Central memory CD8-positive, alpha-beta T cell (primary cell): ENCODE data around the gene PDGFRB.

Source experiments
- ATAC-seq: fragments of 150-1000 bp; cut with Tn5 transposase; replicated peaks from 2 replicates; pipeline ENCODE4 v1.10.0; 2022; ENCODE audit warnings: mild to moderate bottlenecking, moderate FRiP score, moderate number of reproducible peaks; ENCODE audit not compliant: poor library complexity, severe bottlenecking; ENCODE audit errors: extremely low read depth
- DNase-seq, 2 donors: peaks; one replicate each; pipeline ENCODE4 v3.0.0; 2021; ENCODE audit warnings: low spot score in 2 of 2
- H3K27ac Mint-ChIP-seq: one replicate; pipeline ENCODE4 v1.8.0; 2022; ENCODE audit warnings: low read depth, mild to moderate bottlenecking, moderate library complexity, mixed read lengths
- H3K27me3 Mint-ChIP-seq: one replicate; pipeline ENCODE4 v1.8.0; 2022; ENCODE audit warnings: mixed read lengths
- H3K36me3 Mint-ChIP-seq: one replicate; pipeline ENCODE4 v1.8.0; 2022; ENCODE audit warnings: mild to moderate bottlenecking, moderate library complexity, mixed read lengths; ENCODE audit not compliant: insufficient read depth
- H3K4me1 Mint-ChIP-seq: one replicate; pipeline ENCODE4 v1.8.0; 2022; ENCODE audit warnings: mixed read lengths
- H3K4me3 Mint-ChIP-seq: one replicate; pipeline ENCODE4 v1.8.0; 2022; ENCODE audit warnings: mild to moderate bottlenecking, moderate library complexity, mixed read lengths
- H3K9me3 Mint-ChIP-seq: one replicate; pipeline ENCODE4 v1.8.0; 2022; ENCODE audit warnings: mixed read lengths

Gene PDGFRB

DNA sequence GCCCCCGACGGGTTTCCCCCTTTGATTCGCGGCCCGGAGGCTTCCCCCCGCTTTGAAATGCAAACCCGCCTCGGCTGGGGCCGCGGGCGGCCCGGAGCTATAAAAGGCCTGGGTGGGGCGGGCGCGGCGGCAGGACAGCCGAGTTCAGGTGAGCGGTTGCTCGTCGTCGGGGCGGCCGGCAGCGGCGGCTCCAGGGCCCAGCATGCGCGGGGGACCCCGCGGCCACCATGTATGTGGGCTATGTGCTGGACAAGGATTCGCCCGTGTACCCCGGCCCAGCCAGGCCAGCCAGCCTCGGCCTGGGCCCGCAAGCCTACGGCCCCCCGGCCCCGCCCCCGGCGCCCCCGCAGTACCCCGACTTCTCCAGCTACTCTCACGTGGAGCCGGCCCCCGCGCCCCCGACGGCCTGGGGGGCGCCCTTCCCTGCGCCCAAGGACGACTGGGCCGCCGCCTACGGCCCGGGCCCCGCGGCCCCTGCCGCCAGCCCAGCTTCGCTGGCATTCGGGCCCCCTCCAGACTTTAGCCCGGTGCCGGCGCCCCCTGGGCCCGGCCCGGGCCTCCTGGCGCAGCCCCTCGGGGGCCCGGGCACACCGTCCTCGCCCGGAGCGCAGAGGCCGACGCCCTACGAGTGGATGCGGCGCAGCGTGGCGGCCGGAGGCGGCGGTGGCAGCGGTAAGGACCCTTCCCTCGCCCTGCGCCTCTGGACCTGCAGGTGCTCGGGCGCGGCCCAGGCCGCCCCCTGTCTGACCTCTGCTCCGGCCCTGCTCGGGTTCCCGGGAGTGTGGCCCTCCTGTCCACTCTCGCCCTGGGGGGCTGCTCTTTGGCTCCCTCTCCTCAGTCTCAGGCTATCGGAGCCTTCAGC, 11.2 kb upstream of the PDGFRB start, which contains the start of gene CDX1:
Gene CDX1 (plus strand): TSS at position 129 of the 862 bp plus-strand sequence. CDS start 99 bp downstream, at position 228.
- no peaks in the 10 kb centered on the region for H3K36me3 Mint-ChIP-seq
- peaks cover 68% of the 10 kb centered on the region for H3K27me3 Mint-ChIP-seq
- no peak for DNase-seq
- no peak within 1 kb of the TSS for H3K27ac Mint-ChIP-seq
- H3K4me3 Mint-ChIP-seq = no peak within 1 kb of the TSS
- H3K4me1 Mint-ChIP-seq = no peaks in the 10 kb centered on the region
- no peak for ATAC-seq
- no peaks in the 10 kb centered on the region for H3K9me3 Mint-ChIP-seq

DNA sequence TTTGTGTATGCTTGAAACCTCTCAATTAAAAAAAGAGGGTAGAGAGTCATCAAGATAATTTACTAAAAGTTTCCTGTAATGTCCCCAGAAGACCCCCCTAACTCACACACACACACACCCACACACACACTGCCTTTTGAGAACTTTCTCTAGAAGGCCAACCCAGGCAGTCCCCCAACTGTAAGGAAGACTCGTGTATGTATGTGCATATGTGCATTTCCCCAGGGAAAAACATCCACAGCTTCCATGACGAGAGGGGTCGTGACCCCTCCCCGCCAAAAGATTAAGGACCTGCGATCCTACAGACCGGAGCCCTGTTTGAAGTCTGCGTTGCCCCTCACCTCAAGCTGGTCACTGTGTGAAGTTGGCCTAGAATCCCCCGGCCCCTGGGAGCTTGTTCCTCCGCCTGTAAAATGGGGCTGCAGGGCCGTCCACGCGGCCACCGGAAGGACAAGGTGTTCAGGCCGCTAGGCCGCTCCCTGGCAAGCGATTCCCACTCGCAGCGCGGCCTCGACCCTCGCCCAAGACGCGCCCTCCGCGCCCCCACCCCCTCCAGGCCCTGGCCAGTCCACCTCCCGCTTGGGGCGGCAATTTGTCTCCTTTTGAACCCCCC, 10.5 kb upstream of the PDGFRB start:
- no peak overlapping the region for H3K27ac Mint-ChIP-seq
- DNase-seq (no peak), ATAC-seq (no peak)
- H3K9me3 Mint-ChIP-seq = no peaks in the 10 kb centered on the region
- peaks cover 4% of the 10 kb centered on the region for H3K4me1 Mint-ChIP-seq
- no peaks in the 10 kb centered on the region for H3K36me3 Mint-ChIP-seq
- H3K4me3 Mint-ChIP-seq = no peak overlapping the region
- H3K27me3 Mint-ChIP-seq = peaks cover 61% of the 10 kb centered on the region

DNA sequence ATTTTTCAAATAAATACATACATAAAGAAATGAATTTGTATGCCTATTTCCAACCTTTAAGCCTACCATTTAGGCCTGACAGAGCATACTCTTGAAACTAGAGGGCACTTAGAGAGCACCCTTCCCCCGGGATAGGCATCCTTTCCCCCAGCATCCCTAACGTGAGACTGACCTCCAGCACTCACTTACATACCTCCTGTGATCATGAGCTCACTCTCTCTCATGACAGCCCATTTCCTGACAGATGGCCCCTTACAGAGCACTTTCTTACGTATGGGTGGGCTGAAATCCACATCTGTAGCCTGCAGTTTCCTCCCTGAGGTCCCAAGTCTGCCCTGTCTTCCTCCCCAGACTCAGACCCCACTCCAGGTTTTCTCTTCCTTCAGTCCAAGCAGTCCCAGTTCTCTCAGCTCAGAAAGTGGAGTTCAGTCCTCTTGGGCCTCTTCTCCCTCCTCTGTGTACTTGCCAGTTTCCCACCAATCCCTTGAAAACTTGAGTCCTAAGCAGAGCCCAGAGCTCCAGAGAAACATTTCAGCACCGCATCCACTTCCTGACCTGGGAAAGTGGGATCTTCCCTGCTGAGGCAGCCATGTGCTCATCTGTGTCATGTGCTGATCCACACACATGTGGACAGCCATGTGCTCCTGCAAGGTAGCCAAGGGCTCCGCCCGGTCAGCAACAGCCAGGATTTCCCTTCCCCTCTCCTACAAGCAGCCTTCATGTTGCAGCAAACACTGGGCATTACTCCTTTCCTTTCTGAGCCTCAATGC, 8.8 kb upstream of the PDGFRB start:
- no peak for ATAC-seq
- H3K9me3 Mint-ChIP-seq = no peaks in the 10 kb centered on the region
- no peak for DNase-seq
- peaks cover 44% of the 10 kb centered on the region for H3K27me3 Mint-ChIP-seq
- peak overlapping the region; percentile 33 for H3K27ac Mint-ChIP-seq
- H3K36me3 Mint-ChIP-seq = no peaks in the 10 kb centered on the region
- no peak overlapping the region for H3K4me3 Mint-ChIP-seq
- H3K4me1 Mint-ChIP-seq = peaks cover 4% of the 10 kb centered on the region

DNA sequence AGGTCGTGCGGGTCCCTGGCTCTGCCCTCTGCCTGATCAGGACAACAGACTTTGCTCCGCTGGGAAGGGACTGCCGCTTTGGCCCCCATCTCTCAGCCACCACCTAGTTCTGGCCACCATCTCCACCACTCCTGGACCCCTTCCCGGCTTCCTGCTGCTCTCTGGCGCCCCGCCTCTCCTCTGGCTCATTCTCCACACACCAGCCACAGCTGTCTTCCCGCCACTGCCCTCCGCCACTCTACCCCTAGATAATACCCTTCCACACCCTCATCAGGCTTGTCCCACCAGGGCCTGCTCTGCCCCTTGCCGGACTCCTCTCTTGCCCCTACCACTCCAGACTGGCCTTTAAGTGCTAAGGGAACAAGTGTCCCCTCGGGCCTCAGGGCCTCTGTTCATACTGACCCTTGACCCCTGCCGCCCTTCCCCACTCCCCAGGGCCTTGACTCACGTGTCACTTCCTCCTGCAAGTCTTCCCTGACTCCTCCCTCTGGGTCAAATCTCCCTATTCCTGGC, 8.0 kb upstream of the PDGFRB start:
- no peak for DNase-seq
- Mint-ChIP-seq H3K4me3 (no peak overlapping the region), H3K27me3 (peaks cover 36% of the 10 kb centered on the region), H3K4me1 (peaks cover 4% of the 10 kb centered on the region), H3K36me3 (no peaks in the 10 kb centered on the region), H3K27ac (no peak overlapping the region), H3K9me3 (no peaks in the 10 kb centered on the region)
- no peak for ATAC-seq

DNA sequence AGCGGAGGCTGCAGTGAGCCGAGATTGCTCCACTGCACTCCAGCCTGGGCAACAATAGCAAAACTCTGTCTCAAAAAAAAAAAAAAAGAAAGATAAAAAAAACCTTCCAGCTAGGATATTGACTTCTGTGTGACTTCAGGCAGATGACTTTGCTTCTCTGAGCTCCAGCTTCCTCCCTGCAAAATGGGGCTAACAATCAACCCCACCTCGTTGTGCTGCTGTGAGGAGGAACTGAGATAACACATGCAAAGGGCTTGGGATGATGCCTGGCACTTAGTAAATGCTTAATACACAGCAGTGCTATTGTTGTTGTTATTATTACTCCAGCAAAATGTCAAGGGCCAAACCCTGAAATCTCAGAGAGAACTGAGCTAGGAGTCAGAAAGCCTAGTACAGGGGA, 7.4 kb upstream of the PDGFRB start:
- Mint-ChIP-seq H3K27ac (no peak overlapping the region), H3K4me1 (peaks cover 4% of the 10 kb centered on the region), H3K27me3 (peaks cover 31% of the 10 kb centered on the region), H3K36me3 (no peaks in the 10 kb centered on the region), H3K4me3 (no peak overlapping the region), H3K9me3 (no peaks in the 10 kb centered on the region)
- DNase-seq = no peak
- ATAC-seq = no peak

DNA sequence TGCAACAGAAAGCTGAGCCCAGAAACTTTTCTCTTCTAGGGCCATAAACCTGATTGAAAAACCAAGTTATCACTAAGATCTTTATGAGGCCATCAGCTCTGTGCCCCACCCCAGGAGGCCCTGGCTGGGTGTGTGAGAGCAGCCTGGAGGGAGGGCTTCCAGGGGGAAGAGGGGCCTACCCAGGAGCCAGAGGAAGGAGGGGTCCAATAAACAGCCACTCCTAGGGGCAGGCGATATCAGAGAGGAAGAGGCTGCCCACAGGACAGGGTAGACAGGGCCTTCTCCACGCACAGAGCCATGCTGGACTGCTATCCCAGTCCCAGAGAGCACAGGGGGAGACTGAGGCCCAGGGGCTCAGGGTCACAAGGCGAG, 6.5 kb upstream of the PDGFRB start:
- no peak for ATAC-seq
- no peaks in the 10 kb centered on the region for H3K36me3 Mint-ChIP-seq
- peak overlapping the region; percentile 32 for H3K27ac Mint-ChIP-seq
- H3K4me1 Mint-ChIP-seq = peaks cover 4% of the 10 kb centered on the region
- no peak overlapping the region for H3K4me3 Mint-ChIP-seq
- no peak for DNase-seq
- no peaks in the 10 kb centered on the region for H3K9me3 Mint-ChIP-seq
- peaks cover 31% of the 10 kb centered on the region for H3K27me3 Mint-ChIP-seq

DNA sequence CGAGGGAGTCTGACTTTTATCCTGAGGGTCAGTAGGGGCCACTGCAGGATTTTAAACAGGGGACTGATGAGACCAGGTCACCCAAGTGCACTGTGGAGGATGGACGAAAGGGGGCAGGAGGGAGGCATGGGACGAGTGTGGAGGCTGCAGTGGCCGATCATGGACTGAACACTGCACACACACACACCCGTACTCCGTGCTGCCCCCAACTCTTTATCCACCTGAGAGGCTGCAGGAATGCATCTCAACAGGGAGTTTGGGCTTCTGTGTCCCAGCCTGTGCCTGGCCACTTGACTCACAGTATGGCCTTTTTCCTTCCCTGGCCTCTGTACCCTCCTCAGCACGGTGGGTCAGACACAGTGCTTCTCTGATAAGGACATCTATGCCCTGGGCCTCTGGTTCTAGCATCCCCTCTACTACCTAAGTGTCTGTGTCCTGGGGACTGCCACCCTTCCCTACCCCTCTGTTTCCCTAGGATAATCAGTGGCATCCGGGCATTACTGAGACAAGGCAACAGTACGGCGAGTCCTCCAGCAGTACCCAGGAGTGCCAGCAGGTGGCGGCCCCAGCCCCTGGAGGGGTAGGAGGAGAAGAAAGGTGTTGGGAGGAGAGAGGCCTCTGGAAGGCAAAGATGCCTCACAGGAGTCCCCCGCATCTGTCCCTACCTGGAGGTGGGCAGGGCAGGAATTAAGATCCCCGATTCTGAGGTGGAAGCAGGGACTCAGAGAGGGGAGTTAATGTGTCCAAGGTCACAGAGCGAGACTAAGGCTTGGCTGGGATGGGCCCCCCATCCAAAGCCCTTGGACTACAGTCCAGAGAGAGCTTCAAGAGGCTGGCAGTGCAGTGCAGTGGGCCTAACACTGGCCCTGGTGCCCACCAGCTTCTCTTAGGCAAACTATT, 5.8 kb upstream of the PDGFRB start:
- Mint-ChIP-seq H3K27ac (peak overlapping the region; percentile 32), H3K4me3 (no peak overlapping the region), H3K36me3 (no peaks in the 10 kb centered on the region), H3K27me3 (peaks cover 38% of the 10 kb centered on the region), H3K9me3 (no peaks in the 10 kb centered on the region), H3K4me1 (peaks cover 4% of the 10 kb centered on the region)
- peak; percentile 70 for ATAC-seq
- peak; percentile 61 to 68 for DNase-seq

DNA sequence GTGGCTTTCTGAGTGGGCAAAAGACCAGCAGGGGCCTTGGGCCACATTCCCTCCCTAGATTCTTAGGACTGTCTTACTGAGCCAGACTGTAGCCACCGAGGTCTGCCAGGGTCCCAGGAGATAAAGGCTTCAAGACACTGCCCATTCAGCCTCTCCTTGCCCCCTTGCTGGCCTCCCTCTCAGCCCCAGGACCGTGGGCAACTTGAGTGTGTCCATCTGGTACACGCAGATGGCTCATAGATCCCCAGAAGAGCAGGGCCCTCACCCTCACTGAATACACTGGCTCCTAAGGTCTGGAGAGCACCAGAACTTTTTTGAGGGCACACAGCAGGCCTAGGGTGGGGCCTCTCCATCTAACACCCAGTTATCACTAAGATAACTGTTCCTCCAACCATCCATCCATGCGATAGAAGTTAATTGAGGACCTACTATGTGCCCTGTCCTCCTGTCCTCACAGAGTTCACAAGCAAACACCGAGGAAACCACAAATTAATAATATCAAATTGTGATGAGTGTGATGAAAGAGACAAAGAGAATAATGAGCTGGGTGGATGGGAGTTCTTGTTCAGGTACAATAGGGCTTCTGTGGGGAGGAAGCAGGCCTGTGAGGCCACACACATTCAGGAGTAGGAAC, 4.9 kb upstream of the PDGFRB start:
- H3K36me3 Mint-ChIP-seq = no peaks in the 10 kb centered on the region

DNA sequence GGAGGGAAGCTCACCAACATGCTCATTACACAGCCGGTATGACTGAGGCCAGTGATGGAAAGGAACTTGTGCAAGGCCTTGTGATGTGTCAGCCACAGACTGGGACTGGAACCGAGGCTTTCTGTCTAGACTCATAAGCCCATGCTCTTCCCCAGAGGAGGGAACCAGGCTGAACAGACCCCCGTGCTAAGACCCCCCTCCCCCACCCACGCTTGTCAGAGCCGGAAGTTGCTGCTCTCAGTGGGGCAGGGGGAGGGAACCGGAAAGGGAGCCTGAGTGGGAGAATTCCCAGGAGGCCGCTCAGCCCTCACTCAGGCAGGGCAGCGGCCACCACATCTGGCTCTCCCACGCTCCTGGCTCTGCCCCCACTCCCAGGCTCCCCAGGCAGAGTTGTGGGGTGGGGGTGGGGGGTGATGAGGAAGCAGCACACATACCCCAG, 4.1 kb upstream of the PDGFRB start:
- DNase-seq (no peak), ATAC-seq (no peak)
- peaks cover 18% of the 10 kb centered on the region for H3K4me1 Mint-ChIP-seq
- no peaks in the 10 kb centered on the region for H3K9me3 Mint-ChIP-seq
- H3K4me3 Mint-ChIP-seq = no peak overlapping the region
- no peak overlapping the region for H3K27ac Mint-ChIP-seq
- H3K27me3 Mint-ChIP-seq = peaks cover 30% of the 10 kb centered on the region
- no peaks in the 10 kb centered on the region for H3K36me3 Mint-ChIP-seq

More for the DNA sequence above, 4.9 kb upstream of the PDGFRB start:
- H3K9me3 Mint-ChIP-seq = no peaks in the 10 kb centered on the region
- H3K4me1 Mint-ChIP-seq = peaks cover 14% of the 10 kb centered on the region
- no peak overlapping the region for H3K27ac Mint-ChIP-seq
- no peak for DNase-seq
- no peak for ATAC-seq
- peaks cover 37% of the 10 kb centered on the region for H3K27me3 Mint-ChIP-seq
- no peak overlapping the region for H3K4me3 Mint-ChIP-seq

DNA sequence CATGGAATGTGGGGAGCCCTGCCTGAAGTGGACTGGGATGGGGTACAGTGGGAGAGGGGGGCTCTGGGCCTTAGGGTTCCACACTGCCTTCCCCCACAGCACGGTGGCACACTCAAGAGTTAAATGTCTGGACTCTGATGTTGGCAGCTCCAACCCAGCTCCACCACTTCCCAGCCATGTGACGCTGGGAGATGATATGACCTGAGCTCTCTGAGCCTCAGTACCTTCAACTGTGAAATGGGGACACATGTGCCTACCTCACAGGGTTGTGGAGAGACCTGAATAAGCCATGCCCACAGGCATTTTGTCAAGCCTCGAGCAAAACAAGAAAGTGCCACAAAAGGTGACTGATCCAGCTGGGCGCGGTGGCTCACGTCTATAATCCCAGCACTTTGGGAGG, 3.4 kb upstream of the PDGFRB start:
- Mint-ChIP-seq H3K9me3 (no peaks in the 10 kb centered on the region), H3K27ac (no peak overlapping the region), H3K4me1 (peaks cover 18% of the 10 kb centered on the region), H3K27me3 (peaks cover 24% of the 10 kb centered on the region), H3K36me3 (no peaks in the 10 kb centered on the region), H3K4me3 (no peak overlapping the region)
- DNase-seq (no peak), ATAC-seq (no peak)

DNA sequence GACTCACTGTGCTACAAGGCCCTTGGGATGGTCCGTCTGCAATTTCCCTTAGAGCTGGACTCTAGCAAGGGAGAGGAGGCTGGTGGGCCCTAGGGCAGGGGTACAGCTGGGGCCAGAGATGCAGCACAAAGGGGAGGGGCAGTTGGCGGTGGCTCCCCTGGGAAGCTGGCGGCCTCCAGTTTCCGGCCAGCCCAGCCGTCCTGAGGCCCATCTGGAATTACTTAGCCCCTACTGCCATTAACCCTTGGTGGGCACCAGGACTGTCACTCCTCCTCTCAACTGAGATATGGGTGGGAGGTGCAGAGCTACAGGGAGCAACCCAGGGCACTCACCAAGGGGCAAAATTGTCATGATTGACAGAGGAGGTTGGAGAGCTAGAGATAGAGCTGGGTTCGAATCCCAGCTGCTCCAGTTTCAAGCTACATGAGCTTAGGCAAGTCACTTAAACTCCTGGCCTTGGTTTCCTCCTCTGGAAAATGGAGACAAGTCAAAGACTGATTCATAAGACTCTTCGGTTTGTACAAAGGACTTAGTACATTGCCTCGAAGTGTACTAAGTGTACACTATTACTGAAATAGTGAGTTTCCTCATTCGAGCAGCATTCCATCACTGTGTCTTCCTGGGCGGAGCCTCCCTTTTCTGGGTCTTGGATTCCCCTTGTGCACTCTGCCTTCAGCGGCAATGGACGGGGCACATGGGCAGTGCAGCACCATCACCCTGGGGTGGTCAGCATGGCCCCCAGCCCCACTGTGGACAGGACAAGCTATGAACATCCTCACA, 2.7 kb upstream of the PDGFRB start:
- peaks cover 24% of the 10 kb centered on the region for H3K27me3 Mint-ChIP-seq
- no peaks in the 10 kb centered on the region for H3K9me3 Mint-ChIP-seq
- no peak for ATAC-seq
- peaks cover 18% of the 10 kb centered on the region for H3K4me1 Mint-ChIP-seq
- no peaks in the 10 kb centered on the region for H3K36me3 Mint-ChIP-seq
- H3K4me3 Mint-ChIP-seq = no peak overlapping the region
- no peak for DNase-seq
- H3K27ac Mint-ChIP-seq = no peak overlapping the region
